ENCODE results near the gene RGP1. TPM values are rescaled to one million over a fixed set of nuclear protein-coding genes. Genes with fewer than 3 reads are reported as not detected.

Gene RGP1
- total and polyA plus RNA-seq, 10 donors, result 2.2 to 29.2 (median 21.2) TPM

GRCh38 chr9:35708146-35708545 is 40.9 kb upstream of the RGP1 start:
- TF ChIP-seq POLR2A (IDR thresholded peaks at IDR 0.05), result no peak
- no peak for TF ChIP-seq CTCF (IDR thresholded peaks at IDR 0.05 in 8 of 11, conservative IDR thresholded peaks at IDR 0.05 in 3 of 11)
- no peak for TF ChIP-seq POLR2AphosphoS5 (IDR thresholded peaks at IDR 0.05)
- WGBS, 5 donors, result 96 to 99% (median 97%) methylated on average over 4 of the region's 4 CpGs
- no peaks in the 10 kb centered on the region for H3K27me3 ChIP-seq (replicated peaks in 1 of 7)
- no peak for DNase-seq
- H3K27ac ChIP-seq, result no peak overlapping the region
- H3K4me1 ChIP-seq, result peaks cover 0 to 30% (median 11%) of the 10 kb centered on the region in 6 donors
- H3K36me3 ChIP-seq, result peaks cover 37 to 100% (median 100%) of the 10 kb centered on the region in 6 donors
- no peak overlapping the region for H3K4me3 ChIP-seq
- intact Hi-C loops (cut with DNase I; ENCODE audit: low total_unique reads), result no loop called here
- no peaks in the 10 kb centered on the region for H3K9me3 ChIP-seq

GRCh38 chr9:35710818-35711500 is 38.1 kb upstream of the RGP1 start:
- TF ChIP-seq POLR2AphosphoS5 (IDR thresholded peaks at IDR 0.05), result peak in 1 of 3 donors; percentile 21
- no peak for TF ChIP-seq POLR2A (IDR thresholded peaks at IDR 0.05)
- TF ChIP-seq CTCF (IDR thresholded peaks at IDR 0.05 in 8 of 11, conservative IDR thresholded peaks at IDR 0.05 in 3 of 11), result no peak
- DNase-seq, result no peak

DNA sequence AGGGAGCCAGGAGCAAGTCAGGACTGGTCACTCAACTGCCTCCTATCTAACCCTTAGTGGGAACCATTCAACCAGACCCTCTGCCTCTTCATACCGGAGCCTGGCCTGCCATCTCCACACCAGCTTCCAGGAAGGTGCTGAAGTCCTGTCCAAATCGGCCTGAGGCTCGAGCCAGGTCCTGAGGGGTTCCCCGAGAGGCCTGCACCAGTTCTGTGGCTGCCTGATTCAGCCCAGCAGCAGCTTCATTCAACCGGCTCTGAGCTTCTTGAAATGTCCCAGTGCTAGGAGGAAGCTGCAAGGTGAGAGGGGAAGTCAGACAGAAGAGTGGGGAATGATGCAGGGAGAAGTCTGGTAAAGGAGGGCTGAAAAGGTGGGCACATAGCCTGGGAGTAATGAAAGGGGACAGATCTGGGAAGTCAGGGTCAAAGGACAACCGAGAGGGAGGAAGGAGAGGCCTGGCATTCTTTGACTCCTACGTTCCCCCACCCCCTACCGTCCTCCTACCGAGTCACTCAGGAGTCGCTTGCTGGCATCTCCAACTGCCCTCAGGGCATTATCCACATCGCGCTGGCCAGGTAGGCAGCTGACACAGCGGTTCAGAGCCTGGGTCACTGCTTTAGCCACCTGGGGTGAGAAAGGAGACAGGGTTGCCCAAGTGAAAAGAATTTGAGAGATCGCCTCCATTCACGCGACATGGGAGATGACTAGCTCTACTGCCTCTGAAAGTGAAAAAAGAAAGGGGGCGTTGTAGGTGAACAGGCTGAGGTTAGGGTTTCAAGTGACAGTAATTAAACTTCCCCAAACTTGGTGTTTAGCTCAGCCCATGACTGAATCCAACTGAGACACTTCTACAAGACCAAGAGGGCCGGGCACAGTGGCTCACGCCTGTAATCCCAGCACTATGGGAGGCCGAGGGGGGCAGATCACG is 37.3 kb upstream of the RGP1 start:
- intact Hi-C loops (cut with DNase I; ENCODE audit: low total_unique reads), result no loop called here
- no peak for DNase-seq
- no peaks in the 10 kb centered on the region for H3K27me3 ChIP-seq (replicated peaks in 1 of 7)
- H3K9me3 ChIP-seq, result no peaks in the 10 kb centered on the region
- H3K4me1 ChIP-seq, result peaks cover 0 to 6% (median 0%) of the 10 kb centered on the region in 6 donors
- H3K4me3 ChIP-seq, result no peak overlapping the region
- H3K36me3 ChIP-seq, result peaks cover 27 to 100% (median 100%) of the 10 kb centered on the region in 6 donors
- WGBS, 5 donors, result 82 to 93% (median 86%) methylated on average over 21 of the region's 21 CpGs
- TF ChIP-seq POLR2AphosphoS5 (IDR thresholded peaks at IDR 0.05) (peak in 1 of 3 donors; percentile 24), POLR2A (IDR thresholded peaks at IDR 0.05) (no peak), CTCF (IDR thresholded peaks at IDR 0.05 in 8 of 11, conservative IDR thresholded peaks at IDR 0.05 in 3 of 11) (no peak)
- H3K27ac ChIP-seq, result peak overlapping the region in 1 of 8 donors; percentile 23

More at GRCh38 chr9:35710818-35711500, 38.1 kb upstream of the RGP1 start:
- Histone ChIP-seq H3K4me1 (peaks cover 0 to 9% (median 0%) of the 10 kb centered on the region in 6 donors), H3K27me3 (replicated peaks in 1 of 7) (no peaks in the 10 kb centered on the region), H3K27ac (no peak overlapping the region), H3K4me3 (no peak overlapping the region), H3K9me3 (no peaks in the 10 kb centered on the region), H3K36me3 (peaks cover 35 to 100% (median 100%) of the 10 kb centered on the region in 6 donors)
- WGBS, 5 donors, result 81 to 94% (median 88%) methylated on average over 7 of the region's 7 CpGs
- intact Hi-C loops (cut with DNase I; ENCODE audit: low total_unique reads), result no loop called here
